Measurements from ENCODE around the gene EVI5.

EVI5 gene

GRCh38 chr1:92816732-92817131, 31.8 kb upstream of the EVI5 start:
- in situ Hi-C loops (cut with HindIII; ENCODE audit: low sequenced_read_pairs): no loop called here
- no peak for TF ChIP-seq CTCF (IDR thresholded peaks at IDR 0.05; ENCODE audit: low read depth, low read length, missing control alignments)
- H3K4me3 ChIP-seq (ENCODE audit: low read depth, low read length): no peak overlapping the region
- DNase-seq (ENCODE audit: low read depth): no peak

- no peak overlapping the region for H3K4me3 ChIP-seq (ENCODE audit: low read depth, low read length)
- no peak for TF ChIP-seq CTCF (IDR thresholded peaks at IDR 0.05; ENCODE audit: low read depth, low read length, missing control alignments)
- DNase-seq (ENCODE audit: low read depth): no peak
- in situ Hi-C loops (cut with HindIII; ENCODE audit: low sequenced_read_pairs): no loop called here
Measured at GRCh38 chr1:92808381-92808780, 23.5 kb upstream of the EVI5 start.

GRCh38 chr1:92805216-92805615, 20.3 kb upstream of the EVI5 start:
- no peak overlapping the region for H3K4me3 ChIP-seq (ENCODE audit: low read depth, low read length)
- in situ Hi-C loops (cut with HindIII; ENCODE audit: low sequenced_read_pairs): no loop called here
- no peak for DNase-seq (ENCODE audit: low read depth)
- TF ChIP-seq CTCF (IDR thresholded peaks at IDR 0.05; ENCODE audit: low read depth, low read length, missing control alignments): no peak

- peak; percentile 63 for DNase-seq (ENCODE audit: low read depth)
- no peak for TF ChIP-seq CTCF (IDR thresholded peaks at IDR 0.05; ENCODE audit: low read depth, low read length, missing control alignments)
- in situ Hi-C loops (cut with HindIII; ENCODE audit: low sequenced_read_pairs): no loop called here
- no peak overlapping the region for H3K4me3 ChIP-seq (ENCODE audit: low read depth, low read length)
Measured at GRCh38 chr1:92804721-92805201, 19.9 kb upstream of the EVI5 start.

GRCh38 chr1:92803140-92803887, 18.4 kb upstream of the EVI5 start:
- no peak for DNase-seq (ENCODE audit: low read depth)
- no peak overlapping the region for H3K4me3 ChIP-seq (ENCODE audit: low read depth, low read length)
- TF ChIP-seq CTCF (IDR thresholded peaks at IDR 0.05; ENCODE audit: low read depth, low read length, missing control alignments): no peak
- in situ Hi-C loops (cut with HindIII; ENCODE audit: low sequenced_read_pairs): no loop called here

GRCh38 chr1:92797961-92798360, 13.1 kb upstream of the EVI5 start:
- no peak for DNase-seq (ENCODE audit: low read depth)
- H3K4me3 ChIP-seq (ENCODE audit: low read depth, low read length): no peak overlapping the region
- no peak for TF ChIP-seq CTCF (IDR thresholded peaks at IDR 0.05; ENCODE audit: low read depth, low read length, missing control alignments)
- in situ Hi-C loops (cut with HindIII; ENCODE audit: low sequenced_read_pairs): no loop called here
